Transverse colon (tissue), 3 donors: ENCODE data around the gene GAB2.

Source experiments
- POLR2A ChIP-seq: fragments of 450-650 bp; IDR thresholded peaks from one replicate; pipeline ENCODE4 v1.6.1; 2016; ENCODE audit warnings: antibody characterized with exemption, mild to moderate bottlenecking, moderate library complexity
- TF ChIP-seq, protein P1 (sequence below), 5 experiments: fragments of 200-600 bp in 3 of 5; fragments of 450-650 bp in 2 of 5; sonication (generic) in 3 of 5; IDR thresholded peaks; 1 replicate in 2 of 5; 2 replicates in 3 of 5; pipeline ENCODE4 v1.5.1; 2016 to 2017; ENCODE audit warnings: antibody characterized with exemption in 5 of 5, inconsistent platforms in 3 of 5, mild to moderate bottlenecking in 2 of 5, moderate library complexity in 1 of 5

- TF ChIP-seq POLR2A = no peak
- TF ChIP-seq, protein P1, sequence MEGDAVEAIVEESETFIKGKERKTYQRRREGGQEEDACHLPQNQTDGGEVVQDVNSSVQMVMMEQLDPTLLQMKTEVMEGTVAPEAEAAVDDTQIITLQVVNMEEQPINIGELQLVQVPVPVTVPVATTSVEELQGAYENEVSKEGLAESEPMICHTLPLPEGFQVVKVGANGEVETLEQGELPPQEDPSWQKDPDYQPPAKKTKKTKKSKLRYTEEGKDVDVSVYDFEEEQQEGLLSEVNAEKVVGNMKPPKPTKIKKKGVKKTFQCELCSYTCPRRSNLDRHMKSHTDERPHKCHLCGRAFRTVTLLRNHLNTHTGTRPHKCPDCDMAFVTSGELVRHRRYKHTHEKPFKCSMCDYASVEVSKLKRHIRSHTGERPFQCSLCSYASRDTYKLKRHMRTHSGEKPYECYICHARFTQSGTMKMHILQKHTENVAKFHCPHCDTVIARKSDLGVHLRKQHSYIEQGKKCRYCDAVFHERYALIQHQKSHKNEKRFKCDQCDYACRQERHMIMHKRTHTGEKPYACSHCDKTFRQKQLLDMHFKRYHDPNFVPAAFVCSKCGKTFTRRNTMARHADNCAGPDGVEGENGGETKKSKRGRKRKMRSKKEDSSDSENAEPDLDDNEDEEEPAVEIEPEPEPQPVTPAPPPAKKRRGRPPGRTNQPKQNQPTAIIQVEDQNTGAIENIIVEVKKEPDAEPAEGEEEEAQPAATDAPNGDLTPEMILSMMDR (IDR thresholded peaks at IDR 0.05) = no peak
These were observed 223.1 kb downstream of the GAB2 start for GRCh38 chr11:78194490-78194889.
